ENCODE results near the gene REL. TPM values are rescaled to one million over a fixed set of nuclear protein-coding genes. Genes with fewer than 3 reads are reported as not detected.
"Not testable (repeated sequence)": the region's sequence is repeated elsewhere in the genome, so short reads cannot be mapped to it uniquely, and the experiment has no call there.

The REL gene
- total RNA-seq, 4 donors from 2014 or later, result 15.0 to 32.1 (median 16.9) TPM

DNA sequence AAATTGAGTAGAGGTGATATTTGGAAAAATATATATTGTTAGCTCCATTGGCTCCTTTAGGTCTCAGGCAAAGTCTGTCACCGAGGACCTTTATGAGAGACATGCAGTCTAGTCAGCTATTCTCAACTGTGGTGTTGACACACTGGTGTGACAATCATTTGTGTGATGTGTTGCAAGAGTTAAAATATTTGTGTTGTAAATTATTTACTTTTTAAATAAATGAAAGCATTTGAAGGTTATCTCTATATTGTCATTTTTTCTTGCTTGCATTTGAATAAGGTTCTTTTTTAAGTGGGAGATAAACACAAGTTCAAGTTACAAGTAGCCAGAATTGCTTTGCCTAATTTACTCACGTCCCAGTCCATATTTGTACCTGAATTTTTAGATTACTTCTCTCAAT, 4.3 kb downstream of the REL start:
- Histone ChIP-seq H3K36me3 (no peaks in the 10 kb centered on the region), H3K9me3 (no peaks in the 10 kb centered on the region), H3K4me3 (replicated peaks in 1 of 3) (no peak overlapping the region), H3K4me1 (peaks cover 23 to 26% of the 10 kb centered on the region in 2 donors), H3K27me3 (no peaks in the 10 kb centered on the region), H3K27ac (peak overlapping the region in 1 of 3 donors; percentile 42)
- DNase-seq, result no peak
- intact Hi-C loops (cut with DNase I), result no loop called here
- TF ChIP-seq POLR2A (IDR thresholded peaks at IDR 0.05), result no peak
- TF ChIP-seq, protein P1, sequence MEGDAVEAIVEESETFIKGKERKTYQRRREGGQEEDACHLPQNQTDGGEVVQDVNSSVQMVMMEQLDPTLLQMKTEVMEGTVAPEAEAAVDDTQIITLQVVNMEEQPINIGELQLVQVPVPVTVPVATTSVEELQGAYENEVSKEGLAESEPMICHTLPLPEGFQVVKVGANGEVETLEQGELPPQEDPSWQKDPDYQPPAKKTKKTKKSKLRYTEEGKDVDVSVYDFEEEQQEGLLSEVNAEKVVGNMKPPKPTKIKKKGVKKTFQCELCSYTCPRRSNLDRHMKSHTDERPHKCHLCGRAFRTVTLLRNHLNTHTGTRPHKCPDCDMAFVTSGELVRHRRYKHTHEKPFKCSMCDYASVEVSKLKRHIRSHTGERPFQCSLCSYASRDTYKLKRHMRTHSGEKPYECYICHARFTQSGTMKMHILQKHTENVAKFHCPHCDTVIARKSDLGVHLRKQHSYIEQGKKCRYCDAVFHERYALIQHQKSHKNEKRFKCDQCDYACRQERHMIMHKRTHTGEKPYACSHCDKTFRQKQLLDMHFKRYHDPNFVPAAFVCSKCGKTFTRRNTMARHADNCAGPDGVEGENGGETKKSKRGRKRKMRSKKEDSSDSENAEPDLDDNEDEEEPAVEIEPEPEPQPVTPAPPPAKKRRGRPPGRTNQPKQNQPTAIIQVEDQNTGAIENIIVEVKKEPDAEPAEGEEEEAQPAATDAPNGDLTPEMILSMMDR (IDR thresholded peaks at IDR 0.05), result no peak
- 79 to 81% methylated on average over 2 of the region's 2 CpGs for WGBS, 2 donors

DNA sequence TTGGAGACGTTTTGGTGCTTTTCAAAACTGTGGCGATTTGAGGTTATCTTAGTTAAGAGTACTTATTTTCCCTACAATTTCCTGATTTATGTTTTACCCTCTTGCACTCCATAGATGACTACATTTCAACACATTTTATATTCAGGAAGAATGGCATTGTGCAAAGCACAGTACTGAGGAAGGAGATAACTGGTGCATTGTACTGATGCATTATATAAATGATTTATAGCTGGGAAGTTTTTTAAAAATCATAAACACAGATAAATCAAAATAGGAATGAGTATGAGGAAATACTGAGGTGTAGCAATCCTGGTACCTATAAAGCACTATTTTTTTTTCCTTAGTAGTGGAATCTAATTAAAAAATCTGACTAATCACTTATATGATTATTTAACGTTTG, 5.6 kb downstream of the REL start:
- Histone ChIP-seq H3K9me3 (no peaks in the 10 kb centered on the region), H3K36me3 (no peaks in the 10 kb centered on the region), H3K27me3 (no peaks in the 10 kb centered on the region), H3K4me1 (peaks cover 23 to 26% of the 10 kb centered on the region in 2 donors), H3K4me3 (replicated peaks in 1 of 3) (no peak overlapping the region), H3K27ac (no peak overlapping the region)
- DNase-seq, result no peak
- TF ChIP-seq, protein P1 (IDR thresholded peaks at IDR 0.05), result no peak
- intact Hi-C loops (cut with DNase I), result no loop called here
- WGBS, 2 donors, result 56 to 61% methylated on average over 3 of the region's 3 CpGs

DNA sequence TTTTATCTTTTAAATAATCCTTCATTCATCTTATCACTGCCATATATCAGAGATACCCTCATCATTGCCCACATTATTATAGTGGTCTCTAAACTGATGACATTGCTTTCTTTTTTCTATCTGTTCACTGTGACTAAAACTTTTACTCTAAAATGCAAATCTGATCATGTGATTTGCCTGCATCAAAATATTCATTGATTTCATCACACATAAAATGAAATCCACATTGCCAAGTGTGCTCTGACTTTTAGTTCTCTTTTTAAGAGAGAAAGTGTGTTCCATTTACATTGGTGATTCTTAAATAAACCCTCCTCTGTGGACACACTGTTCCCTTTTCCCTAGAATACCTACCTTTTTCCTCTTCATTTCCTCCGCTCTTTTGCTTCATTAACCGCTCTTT, 7.5 kb downstream of the REL start:
- Histone ChIP-seq H3K9me3 (no peaks in the 10 kb centered on the region), H3K4me3 (replicated peaks in 1 of 3) (no peak overlapping the region), H3K4me1 (peaks cover 23 to 26% of the 10 kb centered on the region in 2 donors), H3K36me3 (no peaks in the 10 kb centered on the region), H3K27me3 (no peaks in the 10 kb centered on the region), H3K27ac (no peak overlapping the region)
- intact Hi-C loops (cut with DNase I), result no loop called here
- 92 to 94% methylated on average over 2 of the region's 2 CpGs for WGBS, 2 donors
- no peak for TF ChIP-seq POLR2A (IDR thresholded peaks at IDR 0.05)
- TF ChIP-seq, protein P1 (IDR thresholded peaks at IDR 0.05), result no peak
- no peak for DNase-seq

DNA sequence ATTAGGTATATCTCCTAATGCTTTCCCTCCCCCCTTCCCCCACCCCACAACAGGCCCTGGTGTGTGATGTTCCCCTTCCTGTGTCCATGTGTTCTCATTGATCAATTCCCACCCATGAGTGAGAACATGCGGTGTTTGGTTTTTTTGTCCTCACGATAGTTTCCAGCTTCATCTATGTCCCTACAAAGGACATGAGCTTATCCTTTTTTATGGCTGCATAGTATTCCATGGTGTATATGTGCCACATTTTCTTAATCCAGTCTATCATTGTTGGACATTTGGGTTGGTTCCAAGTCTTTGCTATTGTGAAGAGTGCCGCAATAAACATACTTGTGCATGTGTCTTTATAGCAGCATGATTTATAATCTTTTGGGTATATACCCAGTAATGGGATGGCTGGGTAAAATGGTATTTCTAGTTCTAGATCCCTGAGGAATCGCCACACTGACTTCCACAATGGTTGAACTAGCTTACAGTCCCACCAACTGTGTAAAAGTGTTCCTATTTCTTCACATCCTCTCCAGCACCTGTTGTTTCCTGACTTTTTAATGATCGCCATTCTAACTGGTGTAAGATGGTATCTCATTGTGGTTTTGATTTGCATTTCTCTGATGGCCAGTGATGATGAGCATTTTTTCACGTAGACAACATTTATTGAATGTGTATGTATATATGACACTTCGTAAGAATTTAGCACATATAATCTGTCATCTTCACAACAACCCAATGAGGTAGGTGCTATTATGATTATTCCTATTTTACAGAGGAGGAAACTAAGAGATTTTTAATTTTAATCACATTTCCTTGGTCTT, 8.4 kb downstream of the REL start:
- H3K27me3 ChIP-seq; H3K4me3 ChIP-seq (replicated peaks in 1 of 3); H3K36me3 ChIP-seq; H3K27ac ChIP-seq; DNase-seq; intact Hi-C loops (cut with DNase I); H3K9me3 ChIP-seq: not testable (repeated sequence)
- 96 to 98% methylated on average over 7 of the region's 7 CpGs for WGBS, 2 donors
- peaks cover 19 to 23% of the 10 kb centered on the region in 2 donors for H3K4me1 ChIP-seq

DNA sequence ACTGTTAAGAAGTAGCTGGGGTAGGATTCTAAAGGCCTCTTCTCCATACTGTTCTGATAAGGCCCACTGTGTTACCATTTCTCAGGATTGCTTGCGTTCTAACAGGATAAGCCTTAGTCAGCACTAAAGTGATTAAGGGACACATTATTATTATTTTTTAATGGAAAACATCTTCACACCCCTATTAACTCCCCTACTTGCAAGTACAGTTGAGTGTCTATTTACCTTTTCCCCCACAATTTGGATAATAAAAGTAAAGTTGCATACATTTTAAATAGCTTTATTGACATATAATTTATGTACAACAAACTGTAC, 9.0 kb downstream of the REL start:
- WGBS, 2 donors, result 96 to 97% methylated on average over 1 of the region's 1 CpG
- no peaks in the 10 kb centered on the region for H3K27me3 ChIP-seq
- H3K27ac ChIP-seq, result no peak overlapping the region
- no peak for TF ChIP-seq POLR2A (IDR thresholded peaks at IDR 0.05)
- TF ChIP-seq, protein P1 (IDR thresholded peaks at IDR 0.05), result no peak
- intact Hi-C loops (cut with DNase I), result no loop called here
- no peaks in the 10 kb centered on the region for H3K9me3 ChIP-seq
- peaks cover 17 to 19% of the 10 kb centered on the region in 2 donors for H3K4me1 ChIP-seq
- no peak overlapping the region for H3K4me3 ChIP-seq (replicated peaks in 1 of 3)
- DNase-seq, result no peak
- H3K36me3 ChIP-seq, result peaks cover 0 to 6% of the 10 kb centered on the region in 2 donors
